GM06990 (cell line): ENCODE results near the gene THEM5.

Source experiments
- DNase-seq: peaks from one replicate; pipeline ENCODE4 v3.0.0-alpha.2; 2011; ENCODE audit not compliant: insufficient read length; ENCODE audit errors: extremely low read depth
- H3K27me3 ChIP-seq: replicated peaks from 2 replicates; pipeline ENCODE4 v1.6.0; 2011; ENCODE audit warnings: low read length; ENCODE audit not compliant: control insufficient read depth, insufficient read depth
- H3K36me3 ChIP-seq: 2 replicates; pipeline ENCODE4 v1.5.1; 2011; ENCODE audit warnings: low read length; ENCODE audit not compliant: control insufficient read depth, insufficient read depth
- H3K4me3 ChIP-seq: replicated peaks from 2 replicates; pipeline ENCODE4 v1.5.1; 2011; ENCODE audit warnings: low read depth, mild to moderate bottlenecking, control low read depth, low read length
- CTCF ChIP-seq: IDR thresholded peaks from 2 replicates; pipeline ENCODE4 v1.5.1; 2011; ENCODE audit warnings: low read length, control low read depth, mild to moderate bottlenecking, inconsistent platforms; ENCODE audit not compliant: insufficient read depth, poor library complexity, severe bottlenecking

Gene THEM5

GRCh38 chr1:151846062-151846568 lies 7.4 kb downstream of the THEM5 start:
- no peak for TF ChIP-seq CTCF
- no peak for DNase-seq
- Histone ChIP-seq H3K4me3 (no peak overlapping the region), H3K36me3 (no peaks in the 10 kb centered on the region), H3K27me3 (no peaks in the 10 kb centered on the region)

- H3K27me3 ChIP-seq: no peaks in the 10 kb centered on the region; the same call in 1 of the 2 replicates
- no peak overlapping the region for H3K4me3 ChIP-seq
- no peaks in the 10 kb centered on the region for H3K36me3 ChIP-seq
- DNase-seq: no peak
- TF ChIP-seq CTCF: no peak
These were observed 10.1 kb downstream of the THEM5 start for GRCh38 chr1:151843398-151843797.

GRCh38 chr1:151841141-151841540 lies 12.4 kb downstream of the THEM5 start:
- Histone ChIP-seq H3K27me3 (peaks cover 2% of the 10 kb centered on the region), H3K4me3 (no peak overlapping the region), H3K36me3 (no peaks in the 10 kb centered on the region)
- TF ChIP-seq CTCF: no peak
- no peak for DNase-seq

- peaks cover 2% of the 10 kb centered on the region for H3K27me3 ChIP-seq
- no peak for DNase-seq
- no peak overlapping the region for H3K4me3 ChIP-seq
- no peak for TF ChIP-seq CTCF
- H3K36me3 ChIP-seq: no peaks in the 10 kb centered on the region
These were observed 13.1 kb downstream of the THEM5 start for GRCh38 chr1:151840421-151840820.

GRCh38 chr1:151839457-151840403 lies 13.8 kb downstream of the THEM5 start, which contains the start of gene C2CD4D:
Gene C2CD4D, minus strand, starts transcription at chr1:151839820. Its CDS starts 831 bp downstream, at chr1:151838989.
- peak; percentile 69 for DNase-seq
- Histone ChIP-seq H3K36me3 (no peaks in the 10 kb centered on the region), H3K4me3 (peak within 1 kb of the TSS; percentile 43), H3K27me3 (peaks cover 2% of the 10 kb centered on the region)
- no peak for TF ChIP-seq CTCF
